ENCODE data around the gene TIMM23.

DNA sequence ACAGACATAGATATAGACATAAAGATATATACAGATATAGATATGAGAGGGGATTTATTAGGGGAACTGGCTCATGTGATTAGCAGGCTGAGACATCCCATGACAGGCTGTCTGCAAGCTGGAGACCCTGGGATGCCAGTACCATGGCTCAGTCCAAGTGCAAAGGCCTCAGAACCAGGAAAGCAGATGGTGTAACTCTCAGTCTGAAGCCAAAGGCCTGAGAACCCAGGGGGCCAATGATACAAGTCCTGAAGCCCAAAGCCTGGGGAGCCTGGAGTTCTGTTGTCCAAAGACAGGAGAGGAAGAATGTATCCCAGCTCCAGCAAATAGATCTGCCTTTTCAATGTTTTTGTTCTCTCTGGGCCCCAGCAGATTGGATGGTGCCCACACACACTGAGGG lies 52.7 kb downstream of the TIMM23 start:
- TF ChIP-seq GATA3 (IDR thresholded peaks at IDR 0.05; ENCODE audit: low read depth, low read length) (no peak), GATA2 (IDR thresholded peaks at IDR 0.05; ENCODE audit: low read depth, low read length) (no peak)

All from SH-SY5Y (cell line).